A673 (cell line): ENCODE data around the gene CHD9.

Experiments
- CTCF ChIP-seq: fragments of 300-800, 200-600 bp; sonication (generic); conservative IDR thresholded peaks from 2 replicates; pipeline ENCODE4 v1.5.1; 2017; ENCODE audit warnings: low read depth, mild to moderate bottlenecking, antibody characterized with exemption, low read length, moderate library complexity, mixed read lengths
- EZH2 ChIP-seq: fragments of 200-600 bp; sonication (generic); IDR thresholded peaks from 2 replicates; pipeline ENCODE4 v1.6.1; 2017; ENCODE audit warnings: borderline replicate concordance, low read depth, mild to moderate bottlenecking, mixed read lengths, antibody characterized with exemption, low read length; ENCODE audit not compliant: poor library complexity, severe bottlenecking

DNA sequence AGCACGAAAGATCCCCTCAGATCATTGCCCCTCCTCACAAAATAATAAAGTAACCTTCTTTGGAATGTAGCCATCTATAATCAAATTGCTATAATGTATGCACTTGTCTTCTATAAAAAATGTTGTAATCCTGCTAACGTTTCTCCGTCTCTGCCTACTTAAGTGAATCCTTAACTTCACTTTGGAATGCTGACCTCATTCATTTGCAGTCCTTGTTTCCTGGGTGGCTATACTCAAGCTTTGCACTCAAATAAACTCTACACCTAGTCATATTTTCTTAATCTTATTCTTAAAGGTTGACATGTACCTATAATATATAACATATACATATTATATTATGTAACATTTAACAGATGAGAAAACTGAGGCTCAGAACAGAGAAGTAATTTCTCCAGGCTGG, 24.8 kb upstream of the CHD9 start:
- no peak for TF ChIP-seq CTCF
- no peak for TF ChIP-seq EZH2
